Measurements from ENCODE around the gene PCGF6.
A peak's percentile ranks its signal among the peaks of the same experiment; 100 is the strongest.

Gene PCGF6

DNA sequence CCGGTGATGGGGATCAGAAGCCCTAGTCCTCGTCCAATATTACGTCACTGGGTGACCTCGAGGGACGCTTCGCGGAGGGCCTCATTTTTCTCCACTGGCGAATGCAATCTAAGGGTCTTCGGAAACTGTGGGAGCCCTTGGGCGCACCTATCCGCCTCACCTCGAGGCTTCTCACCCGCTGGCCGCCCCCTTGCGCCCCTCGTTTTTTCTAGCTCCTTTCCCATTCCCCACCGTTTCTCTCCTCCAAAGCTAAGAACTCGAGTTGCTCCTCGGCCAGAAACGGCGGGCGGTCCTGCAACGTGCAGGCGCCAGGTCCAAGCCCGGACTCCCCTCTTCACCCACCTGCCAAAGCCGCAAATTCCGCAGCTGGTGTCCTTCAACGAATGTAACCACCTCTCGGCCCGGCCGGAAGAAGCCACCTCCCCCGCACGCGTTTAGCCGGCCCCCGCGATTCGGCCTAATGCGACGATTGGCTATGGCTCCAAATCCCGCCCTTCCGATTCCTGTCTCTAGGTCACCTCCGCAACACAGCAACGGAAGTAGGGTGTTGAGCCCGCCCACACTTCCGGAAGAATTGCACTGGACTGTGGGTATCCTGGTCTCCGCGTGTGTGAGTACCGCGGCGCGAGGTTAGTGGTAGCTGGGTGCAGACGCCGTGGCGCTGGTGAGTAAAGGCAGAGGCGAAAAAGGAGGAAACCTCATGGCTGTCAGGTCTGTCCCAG, 45.3 kb upstream of the PCGF6 start, which contains the start of the genes ATP5MK and PDCD11:
TSS of gene ATP5MK (minus strand) at position 409 of the 722 bp plus-strand sequence. CDS start 4,018 bp downstream, outside the sequence.
TSS of gene PDCD11 (plus strand) at position 560 of the 722 bp plus-strand sequence. CDS start 1,801 bp downstream, outside the sequence.
- TF ChIP-seq EP300 (IDR thresholded peaks at IDR 0.05; ENCODE audit: borderline replicate concordance) (no peak; the same call in 1 of the 2 replicates), NFIC (IDR thresholded peaks at IDR 0.05) (no peak; the same call in 1 of the 2 replicates), YY1 (IDR thresholded peaks at IDR 0.05; ENCODE audit: low read depth) (0 out of 2 replicates have a peak, but pooled peaks have one; percentile 58), TAF1 (IDR thresholded peaks at IDR 0.05; ENCODE audit: low read depth) (peak; percentile 85), RAD21 (IDR thresholded peaks at IDR 0.05; ENCODE audit: low read depth) (no peak), ZBTB7A (IDR thresholded peaks at IDR 0.05; ENCODE audit: low read depth) (0 out of 2 replicates have a peak, but pooled peaks have one; percentile 28), FOXM1 (IDR thresholded peaks at IDR 0.05; ENCODE audit: borderline replicate concordance, low read depth) (no peak), CEBPB (IDR thresholded peaks at IDR 0.05) (no peak), TEAD4 (IDR thresholded peaks at IDR 0.05) (peak; percentile 50), EGR1 (IDR thresholded peaks at IDR 0.05) (peak; percentile 99), CREB1 (IDR thresholded peaks at IDR 0.05; ENCODE audit: low read depth) (peak; percentile 84), TCF12 (IDR thresholded peaks at IDR 0.05; ENCODE audit: low read depth) (peak; percentile 43; the same call in 1 of the 2 replicates)
- TF ChIP-seq, protein P1, sequence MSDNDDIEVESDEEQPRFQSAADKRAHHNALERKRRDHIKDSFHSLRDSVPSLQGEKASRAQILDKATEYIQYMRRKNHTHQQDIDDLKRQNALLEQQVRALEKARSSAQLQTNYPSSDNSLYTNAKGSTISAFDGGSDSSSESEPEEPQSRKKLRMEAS (IDR thresholded peaks at IDR 0.05), result peak; percentile 99
- TF ChIP-seq, protein P2, sequence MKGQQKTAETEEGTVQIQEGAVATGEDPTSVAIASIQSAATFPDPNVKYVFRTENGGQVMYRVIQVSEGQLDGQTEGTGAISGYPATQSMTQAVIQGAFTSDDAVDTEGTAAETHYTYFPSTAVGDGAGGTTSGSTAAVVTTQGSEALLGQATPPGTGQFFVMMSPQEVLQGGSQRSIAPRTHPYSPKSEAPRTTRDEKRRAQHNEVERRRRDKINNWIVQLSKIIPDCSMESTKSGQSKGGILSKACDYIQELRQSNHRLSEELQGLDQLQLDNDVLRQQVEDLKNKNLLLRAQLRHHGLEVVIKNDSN (IDR thresholded peaks at IDR 0.05), result no peak
- TF ChIP-seq, protein P3, sequence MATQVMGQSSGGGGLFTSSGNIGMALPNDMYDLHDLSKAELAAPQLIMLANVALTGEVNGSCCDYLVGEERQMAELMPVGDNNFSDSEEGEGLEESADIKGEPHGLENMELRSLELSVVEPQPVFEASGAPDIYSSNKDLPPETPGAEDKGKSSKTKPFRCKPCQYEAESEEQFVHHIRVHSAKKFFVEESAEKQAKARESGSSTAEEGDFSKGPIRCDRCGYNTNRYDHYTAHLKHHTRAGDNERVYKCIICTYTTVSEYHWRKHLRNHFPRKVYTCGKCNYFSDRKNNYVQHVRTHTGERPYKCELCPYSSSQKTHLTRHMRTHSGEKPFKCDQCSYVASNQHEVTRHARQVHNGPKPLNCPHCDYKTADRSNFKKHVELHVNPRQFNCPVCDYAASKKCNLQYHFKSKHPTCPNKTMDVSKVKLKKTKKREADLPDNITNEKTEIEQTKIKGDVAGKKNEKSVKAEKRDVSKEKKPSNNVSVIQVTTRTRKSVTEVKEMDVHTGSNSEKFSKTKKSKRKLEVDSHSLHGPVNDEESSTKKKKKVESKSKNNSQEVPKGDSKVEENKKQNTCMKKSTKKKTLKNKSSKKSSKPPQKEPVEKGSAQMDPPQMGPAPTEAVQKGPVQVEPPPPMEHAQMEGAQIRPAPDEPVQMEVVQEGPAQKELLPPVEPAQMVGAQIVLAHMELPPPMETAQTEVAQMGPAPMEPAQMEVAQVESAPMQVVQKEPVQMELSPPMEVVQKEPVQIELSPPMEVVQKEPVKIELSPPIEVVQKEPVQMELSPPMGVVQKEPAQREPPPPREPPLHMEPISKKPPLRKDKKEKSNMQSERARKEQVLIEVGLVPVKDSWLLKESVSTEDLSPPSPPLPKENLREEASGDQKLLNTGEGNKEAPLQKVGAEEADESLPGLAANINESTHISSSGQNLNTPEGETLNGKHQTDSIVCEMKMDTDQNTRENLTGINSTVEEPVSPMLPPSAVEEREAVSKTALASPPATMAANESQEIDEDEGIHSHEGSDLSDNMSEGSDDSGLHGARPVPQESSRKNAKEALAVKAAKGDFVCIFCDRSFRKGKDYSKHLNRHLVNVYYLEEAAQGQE (IDR thresholded peaks at IDR 0.05; ENCODE audit: low read depth), result no peak

DNA sequence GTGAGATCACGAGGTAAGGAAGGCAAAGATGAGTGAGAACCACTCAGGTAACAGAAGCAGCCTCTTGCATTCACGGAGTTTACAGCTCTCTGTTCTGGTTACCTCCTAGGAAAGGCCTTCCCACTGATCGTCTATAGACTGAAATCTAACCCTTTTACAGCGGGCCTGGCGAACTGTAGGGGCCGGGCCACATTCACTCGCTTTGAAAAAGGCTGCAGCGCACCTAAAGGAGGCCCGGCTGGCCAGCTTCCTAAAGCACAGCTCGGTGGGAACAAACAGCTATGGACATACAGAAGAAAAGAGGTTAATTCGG, 44.8 kb upstream of the PCGF6 start:
- TF ChIP-seq, protein P2 (IDR thresholded peaks at IDR 0.05), result no peak
- TF ChIP-seq TCF12 (IDR thresholded peaks at IDR 0.05; ENCODE audit: low read depth) (no peak), EGR1 (IDR thresholded peaks at IDR 0.05) (no peak), RAD21 (IDR thresholded peaks at IDR 0.05; ENCODE audit: low read depth) (no peak), YY1 (IDR thresholded peaks at IDR 0.05; ENCODE audit: low read depth) (no peak), EP300 (IDR thresholded peaks at IDR 0.05; ENCODE audit: borderline replicate concordance) (no peak), CREB1 (IDR thresholded peaks at IDR 0.05; ENCODE audit: low read depth) (no peak), TEAD4 (IDR thresholded peaks at IDR 0.05) (no peak)
- TF ChIP-seq, protein P1 (IDR thresholded peaks at IDR 0.05), result no peak

DNA sequence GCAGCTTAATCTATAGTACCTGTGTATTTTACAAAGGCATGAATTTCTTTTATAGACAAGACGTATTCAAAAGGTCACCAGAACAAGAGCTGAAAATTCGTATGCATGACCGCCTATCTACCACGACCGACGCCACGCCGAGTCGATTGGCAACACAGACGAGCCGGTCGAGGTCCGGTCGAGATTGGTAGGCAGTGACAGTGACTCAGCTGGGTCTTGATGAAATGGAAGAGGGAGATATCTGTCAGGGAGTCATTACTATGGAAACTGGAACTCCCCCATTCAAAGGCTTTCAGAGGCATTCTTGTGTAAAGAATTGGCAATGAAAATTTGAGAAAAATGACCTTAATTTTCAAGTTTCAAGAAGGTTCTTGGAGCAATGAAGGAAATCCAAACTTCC, 43.2 kb upstream of the PCGF6 start:
- TF ChIP-seq TCF12 (IDR thresholded peaks at IDR 0.05; ENCODE audit: low read depth) (no peak), TAF1 (IDR thresholded peaks at IDR 0.05; ENCODE audit: low read depth) (no peak), CEBPB (IDR thresholded peaks at IDR 0.05) (no peak), TEAD4 (IDR thresholded peaks at IDR 0.05) (no peak), EGR1 (IDR thresholded peaks at IDR 0.05) (no peak), NFIC (IDR thresholded peaks at IDR 0.05) (no peak), YY1 (IDR thresholded peaks at IDR 0.05; ENCODE audit: low read depth) (no peak), EP300 (IDR thresholded peaks at IDR 0.05; ENCODE audit: borderline replicate concordance) (no peak), FOXM1 (IDR thresholded peaks at IDR 0.05; ENCODE audit: borderline replicate concordance, low read depth) (no peak), CREB1 (IDR thresholded peaks at IDR 0.05; ENCODE audit: low read depth) (no peak), ZBTB7A (IDR thresholded peaks at IDR 0.05; ENCODE audit: low read depth) (no peak)
- TF ChIP-seq, protein P3 (IDR thresholded peaks at IDR 0.05; ENCODE audit: low read depth), result no peak
- TF ChIP-seq, protein P2 (IDR thresholded peaks at IDR 0.05), result no peak
- TF ChIP-seq, protein P1 (IDR thresholded peaks at IDR 0.05), result no peak

DNA sequence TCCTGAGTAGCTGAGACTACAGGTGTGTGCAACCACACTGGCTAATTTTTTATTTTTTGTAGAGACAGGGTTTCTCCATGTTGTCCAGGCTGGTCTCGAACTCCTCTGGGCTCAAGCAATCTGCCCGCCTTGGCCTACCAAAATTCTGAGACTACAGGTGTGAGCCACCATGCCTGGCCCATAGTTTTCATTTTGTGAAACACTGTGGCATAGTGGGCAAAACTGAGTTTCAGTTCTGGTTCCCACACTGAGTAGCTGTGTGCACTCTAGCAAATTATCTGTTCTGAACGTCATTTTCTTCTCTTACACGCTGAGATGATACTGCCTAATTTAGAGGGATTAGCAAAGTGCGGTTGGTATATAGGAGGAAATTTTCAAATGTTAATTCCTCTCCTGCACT, 31.8 kb upstream of the PCGF6 start:
- TF ChIP-seq YY1 (IDR thresholded peaks at IDR 0.05; ENCODE audit: low read depth), result no peak

DNA sequence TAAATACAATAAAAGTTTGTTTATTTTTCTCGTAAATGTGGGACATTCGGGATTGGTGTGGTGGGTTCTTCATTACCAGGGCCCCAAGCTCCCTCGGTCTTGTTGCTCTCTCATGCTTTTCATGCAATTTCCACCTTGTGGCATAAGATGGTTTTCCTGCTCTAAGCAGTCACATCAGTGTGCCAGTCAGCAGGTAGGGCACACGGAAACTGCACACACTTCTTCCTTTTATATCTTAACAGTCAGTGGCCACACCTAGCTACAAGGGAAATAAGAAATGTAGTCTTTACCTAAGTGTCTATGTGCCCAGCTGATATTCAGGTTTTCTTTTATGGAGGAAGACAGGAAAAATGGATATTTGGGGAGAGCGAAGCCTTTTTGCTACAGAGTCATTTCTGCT, 23.3 kb upstream of the PCGF6 start:
- TF ChIP-seq CREB1 (IDR thresholded peaks at IDR 0.05; ENCODE audit: low read depth), result no peak
- TF ChIP-seq CEBPB (IDR thresholded peaks at IDR 0.05), result no peak
- TF ChIP-seq, protein P3 (IDR thresholded peaks at IDR 0.05; ENCODE audit: low read depth), result no peak
- TF ChIP-seq, protein P1 (IDR thresholded peaks at IDR 0.05), result no peak
- no peak for TF ChIP-seq TCF12 (IDR thresholded peaks at IDR 0.05; ENCODE audit: low read depth)
- no peak for TF ChIP-seq FOXM1 (IDR thresholded peaks at IDR 0.05; ENCODE audit: borderline replicate concordance, low read depth)
- no peak for TF ChIP-seq NFIC (IDR thresholded peaks at IDR 0.05)
- no peak for TF ChIP-seq ZBTB7A (IDR thresholded peaks at IDR 0.05; ENCODE audit: low read depth)
- no peak for TF ChIP-seq RAD21 (IDR thresholded peaks at IDR 0.05; ENCODE audit: low read depth)
- no peak for TF ChIP-seq TEAD4 (IDR thresholded peaks at IDR 0.05)
- TF ChIP-seq EP300 (IDR thresholded peaks at IDR 0.05; ENCODE audit: borderline replicate concordance), result no peak
- no peak for TF ChIP-seq YY1 (IDR thresholded peaks at IDR 0.05; ENCODE audit: low read depth)
- TF ChIP-seq EGR1 (IDR thresholded peaks at IDR 0.05), result no peak
- TF ChIP-seq, protein P2 (IDR thresholded peaks at IDR 0.05), result no peak
- no peak for TF ChIP-seq TAF1 (IDR thresholded peaks at IDR 0.05; ENCODE audit: low read depth)

Measured in Ishikawa (cell line).